ENCODE data around the gene COL10A1. TPM values are rescaled to one million over a fixed set of nuclear protein-coding genes. Genes with fewer than 3 reads are reported as not detected.

COL10A1 gene
- polyA plus RNA-seq, 1 donor from 2014 or later, result not detected

DNA sequence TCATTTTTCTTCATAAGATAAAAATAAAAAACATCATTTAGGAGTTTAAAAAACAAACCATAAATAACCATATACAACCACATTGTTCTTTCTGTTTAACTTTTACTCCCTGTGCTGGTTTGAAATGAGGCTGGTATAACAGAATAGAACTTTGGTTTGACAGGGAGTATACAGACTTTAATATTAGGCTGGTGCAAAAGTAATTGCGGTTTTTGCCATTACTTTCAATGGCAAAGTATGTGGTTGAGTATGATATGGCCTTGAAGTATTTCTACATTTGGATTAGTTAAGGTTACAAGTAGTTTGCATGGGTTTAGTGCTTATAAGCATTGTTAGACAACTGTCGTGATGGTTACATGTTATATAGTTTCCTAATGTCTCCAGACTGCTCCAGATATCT is 29.0 kb upstream of the COL10A1 start:
- Histone ChIP-seq H3F3A (ENCODE audit: insufficient read depth, low read length, poor library complexity, severe bottlenecking) (no peaks in the 10 kb centered on the region), H3K9me2 (ENCODE audit: insufficient read depth, low read length) (no peaks in the 10 kb centered on the region), H3K4me2 (ENCODE audit: low read length) (no peak overlapping the region), H3K4me3 (ENCODE audit: low read length) (no peak overlapping the region), H4K20me1 (ENCODE audit: insufficient read depth) (no peaks in the 10 kb centered on the region), H3K9ac (ENCODE audit: low read length) (no peak overlapping the region), H2AFZ (ENCODE audit: low read depth, low read length) (no peak overlapping the region), H3K27ac (ENCODE audit: low read length) (no peak overlapping the region), H3K9me3 (ENCODE audit: low read length) (no peaks in the 10 kb centered on the region), H3K79me2 (replicated peaks; ENCODE audit: insufficient read depth, low read length) (no peaks in the 10 kb centered on the region), H3K27me3 (ENCODE audit: insufficient read depth, low read depth, low read length) (no peaks in the 10 kb centered on the region), H3K36me3 (ENCODE audit: insufficient read depth, low read length) (no peaks in the 10 kb centered on the region)
- TF ChIP-seq TAF1 (IDR thresholded peaks at IDR 0.05; ENCODE audit: low read depth) (no peak), EZH2 (IDR thresholded peaks at IDR 0.05; ENCODE audit: borderline replicate concordance, insufficient read depth, low read length, poor library complexity, severe bottlenecking) (no peak), SMC3 (conservative IDR thresholded peaks at IDR 0.05; ENCODE audit: poor library complexity) (no peak), POLR2AphosphoS5 (IDR thresholded peaks at IDR 0.05) (no peak), RAD21 (conservative IDR thresholded peaks at IDR 0.05) (no peak), MXI1 (conservative IDR thresholded peaks at IDR 0.05; ENCODE audit: poor library complexity, severe bottlenecking) (no peak), EP300 (conservative IDR thresholded peaks at IDR 0.05; ENCODE audit: poor library complexity, severe bottlenecking) (no peak)
- TF ChIP-seq, protein P1, sequence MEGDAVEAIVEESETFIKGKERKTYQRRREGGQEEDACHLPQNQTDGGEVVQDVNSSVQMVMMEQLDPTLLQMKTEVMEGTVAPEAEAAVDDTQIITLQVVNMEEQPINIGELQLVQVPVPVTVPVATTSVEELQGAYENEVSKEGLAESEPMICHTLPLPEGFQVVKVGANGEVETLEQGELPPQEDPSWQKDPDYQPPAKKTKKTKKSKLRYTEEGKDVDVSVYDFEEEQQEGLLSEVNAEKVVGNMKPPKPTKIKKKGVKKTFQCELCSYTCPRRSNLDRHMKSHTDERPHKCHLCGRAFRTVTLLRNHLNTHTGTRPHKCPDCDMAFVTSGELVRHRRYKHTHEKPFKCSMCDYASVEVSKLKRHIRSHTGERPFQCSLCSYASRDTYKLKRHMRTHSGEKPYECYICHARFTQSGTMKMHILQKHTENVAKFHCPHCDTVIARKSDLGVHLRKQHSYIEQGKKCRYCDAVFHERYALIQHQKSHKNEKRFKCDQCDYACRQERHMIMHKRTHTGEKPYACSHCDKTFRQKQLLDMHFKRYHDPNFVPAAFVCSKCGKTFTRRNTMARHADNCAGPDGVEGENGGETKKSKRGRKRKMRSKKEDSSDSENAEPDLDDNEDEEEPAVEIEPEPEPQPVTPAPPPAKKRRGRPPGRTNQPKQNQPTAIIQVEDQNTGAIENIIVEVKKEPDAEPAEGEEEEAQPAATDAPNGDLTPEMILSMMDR (IDR thresholded peaks at IDR 0.05; ENCODE audit: poor library complexity, severe bottlenecking), result no peak
- TF ChIP-seq, protein P2, sequence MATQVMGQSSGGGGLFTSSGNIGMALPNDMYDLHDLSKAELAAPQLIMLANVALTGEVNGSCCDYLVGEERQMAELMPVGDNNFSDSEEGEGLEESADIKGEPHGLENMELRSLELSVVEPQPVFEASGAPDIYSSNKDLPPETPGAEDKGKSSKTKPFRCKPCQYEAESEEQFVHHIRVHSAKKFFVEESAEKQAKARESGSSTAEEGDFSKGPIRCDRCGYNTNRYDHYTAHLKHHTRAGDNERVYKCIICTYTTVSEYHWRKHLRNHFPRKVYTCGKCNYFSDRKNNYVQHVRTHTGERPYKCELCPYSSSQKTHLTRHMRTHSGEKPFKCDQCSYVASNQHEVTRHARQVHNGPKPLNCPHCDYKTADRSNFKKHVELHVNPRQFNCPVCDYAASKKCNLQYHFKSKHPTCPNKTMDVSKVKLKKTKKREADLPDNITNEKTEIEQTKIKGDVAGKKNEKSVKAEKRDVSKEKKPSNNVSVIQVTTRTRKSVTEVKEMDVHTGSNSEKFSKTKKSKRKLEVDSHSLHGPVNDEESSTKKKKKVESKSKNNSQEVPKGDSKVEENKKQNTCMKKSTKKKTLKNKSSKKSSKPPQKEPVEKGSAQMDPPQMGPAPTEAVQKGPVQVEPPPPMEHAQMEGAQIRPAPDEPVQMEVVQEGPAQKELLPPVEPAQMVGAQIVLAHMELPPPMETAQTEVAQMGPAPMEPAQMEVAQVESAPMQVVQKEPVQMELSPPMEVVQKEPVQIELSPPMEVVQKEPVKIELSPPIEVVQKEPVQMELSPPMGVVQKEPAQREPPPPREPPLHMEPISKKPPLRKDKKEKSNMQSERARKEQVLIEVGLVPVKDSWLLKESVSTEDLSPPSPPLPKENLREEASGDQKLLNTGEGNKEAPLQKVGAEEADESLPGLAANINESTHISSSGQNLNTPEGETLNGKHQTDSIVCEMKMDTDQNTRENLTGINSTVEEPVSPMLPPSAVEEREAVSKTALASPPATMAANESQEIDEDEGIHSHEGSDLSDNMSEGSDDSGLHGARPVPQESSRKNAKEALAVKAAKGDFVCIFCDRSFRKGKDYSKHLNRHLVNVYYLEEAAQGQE (IDR thresholded peaks at IDR 0.05; ENCODE audit: borderline replicate concordance), result no peak

DNA sequence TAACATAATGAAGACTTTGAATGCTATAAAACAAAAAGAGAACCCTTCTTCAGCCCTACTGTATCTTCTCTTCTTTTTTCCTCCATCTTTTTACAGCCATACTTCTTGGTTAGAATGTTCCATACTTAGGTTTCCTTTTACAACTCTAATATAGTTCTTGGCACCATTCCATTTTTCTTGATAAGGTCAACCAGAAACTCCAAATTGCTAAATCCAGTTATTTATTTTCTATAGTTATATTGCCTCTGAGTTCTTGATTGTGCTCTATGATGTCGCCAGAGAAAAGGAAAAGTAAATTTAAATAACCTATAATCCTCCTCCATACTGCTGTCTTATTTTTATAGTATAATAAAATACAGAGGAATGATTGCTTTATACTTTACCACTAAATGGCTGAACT is 26.7 kb upstream of the COL10A1 start:
- Histone ChIP-seq H3K9ac (ENCODE audit: low read length) (no peak overlapping the region), H2AFZ (ENCODE audit: low read depth, low read length) (no peak overlapping the region), H3K4me2 (ENCODE audit: low read length) (no peak overlapping the region), H3K9me3 (ENCODE audit: low read length) (no peaks in the 10 kb centered on the region), H3K79me2 (replicated peaks; ENCODE audit: insufficient read depth, low read length) (no peaks in the 10 kb centered on the region), H4K20me1 (ENCODE audit: insufficient read depth) (no peaks in the 10 kb centered on the region), H3K4me3 (ENCODE audit: low read length) (no peak overlapping the region), H3K36me3 (ENCODE audit: insufficient read depth, low read length) (no peaks in the 10 kb centered on the region), H3K9me2 (ENCODE audit: insufficient read depth, low read length) (no peaks in the 10 kb centered on the region), H3K27me3 (ENCODE audit: insufficient read depth, low read depth, low read length) (no peaks in the 10 kb centered on the region), H3F3A (ENCODE audit: insufficient read depth, low read length, poor library complexity, severe bottlenecking) (no peaks in the 10 kb centered on the region), H3K27ac (ENCODE audit: low read length) (no peak overlapping the region)
- TF ChIP-seq EZH2 (IDR thresholded peaks at IDR 0.05; ENCODE audit: borderline replicate concordance, insufficient read depth, low read length, poor library complexity, severe bottlenecking), result no peak
- TF ChIP-seq SMC3 (conservative IDR thresholded peaks at IDR 0.05; ENCODE audit: poor library complexity), result no peak
- no peak for TF ChIP-seq MXI1 (conservative IDR thresholded peaks at IDR 0.05; ENCODE audit: poor library complexity, severe bottlenecking)
- TF ChIP-seq, protein P1 (IDR thresholded peaks at IDR 0.05; ENCODE audit: poor library complexity, severe bottlenecking), result no peak
- no peak for TF ChIP-seq TAF1 (IDR thresholded peaks at IDR 0.05; ENCODE audit: low read depth)
- TF ChIP-seq EP300 (conservative IDR thresholded peaks at IDR 0.05; ENCODE audit: poor library complexity, severe bottlenecking), result no peak
- TF ChIP-seq RAD21 (conservative IDR thresholded peaks at IDR 0.05), result no peak
- no peak for TF ChIP-seq POLR2AphosphoS5 (IDR thresholded peaks at IDR 0.05)
- TF ChIP-seq, protein P2 (IDR thresholded peaks at IDR 0.05; ENCODE audit: borderline replicate concordance), result no peak

All from neural cell (in vitro differentiated cells).